Glomerular visceral epithelial cell (primary cell): ENCODE results near the gene MYO5C.
"Not testable (repeated sequence)": the region's sequence is repeated elsewhere in the genome, so short reads cannot be mapped to it uniquely, and the experiment has no call there.

Experiments
- DNase-seq: peaks from one replicate; pipeline ENCODE4 v3.0.0-alpha.2; 2016; ENCODE audit errors: extremely low spot score

The MYO5C gene

GRCh38 chr15:52246686-52247431, 48.7 kb downstream of the MYO5C start:
- DNase-seq = peak; percentile 77

- DNase-seq = no peak
These were observed 51.7 kb downstream of the MYO5C start for GRCh38 chr15:52243697-52244555.

- no peak for DNase-seq
These were observed 52.3 kb downstream of the MYO5C start for GRCh38 chr15:52243286-52243685.

GRCh38 chr15:52241489-52241888, 54.1 kb downstream of the MYO5C start:
- DNase-seq = no peak

GRCh38 chr15:52240166-52240565, 55.4 kb downstream of the MYO5C start:
- DNase-seq = no peak

GRCh38 chr15:52238989-52239525, 56.5 kb downstream of the MYO5C start:
- DNase-seq = not testable (repeated sequence)

GRCh38 chr15:52238149-52238548, 57.5 kb downstream of the MYO5C start:
- DNase-seq = no peak

- DNase-seq = no peak
These were observed 59.6 kb downstream of the MYO5C start for GRCh38 chr15:52236013-52236412.

GRCh38 chr15:52234596-52235541, 60.7 kb downstream of the MYO5C start:
- DNase-seq = no peak

- DNase-seq = no peak
These were observed 62.2 kb downstream of the MYO5C start for GRCh38 chr15:52233405-52233804.

GRCh38 chr15:52232327-52232726, 63.3 kb downstream of the MYO5C start:
- DNase-seq = no peak

- DNase-seq = no peak
These were observed 65.5 kb downstream of the MYO5C start for GRCh38 chr15:52230073-52230472.

- DNase-seq = peak; percentile 82
These were observed 66.7 kb downstream of the MYO5C start for GRCh38 chr15:52228921-52229320.

GRCh38 chr15:52227456-52227855, 68.1 kb downstream of the MYO5C start:
- DNase-seq = peak; percentile 79

GRCh38 chr15:52225230-52225629, 70.4 kb downstream of the MYO5C start:
- no peak for DNase-seq

GRCh38 chr15:52224211-52224610, 71.4 kb downstream of the MYO5C start:
- DNase-seq = no peak

GRCh38 chr15:52221730-52222129, 73.9 kb downstream of the MYO5C start:
- DNase-seq = no peak

GRCh38 chr15:52220937-52221660, 74.5 kb downstream of the MYO5C start:
- DNase-seq = no peak

GRCh38 chr15:52220251-52220650, 75.4 kb downstream of the MYO5C start:
- DNase-seq = no peak

- no peak for DNase-seq
These were observed 76.8 kb downstream of the MYO5C start for GRCh38 chr15:52218816-52219215.

- no peak for DNase-seq
These were observed 77.2 kb downstream of the MYO5C start for GRCh38 chr15:52218371-52218770.
